HG03342 (cell line): Measurements from ENCODE around the gene TFG.
A peak's percentile ranks its signal among the peaks of the same experiment; 100 is the strongest.

Experiments
- ATAC-seq: cut with Tn5 transposase; IDR thresholded peaks from one replicate; pipeline ENCODE4 v1.9.1; 2021; ENCODE audit warnings: mild to moderate bottlenecking, moderate library complexity; ENCODE audit not compliant: unreplicated experiment

TFG gene

DNA sequence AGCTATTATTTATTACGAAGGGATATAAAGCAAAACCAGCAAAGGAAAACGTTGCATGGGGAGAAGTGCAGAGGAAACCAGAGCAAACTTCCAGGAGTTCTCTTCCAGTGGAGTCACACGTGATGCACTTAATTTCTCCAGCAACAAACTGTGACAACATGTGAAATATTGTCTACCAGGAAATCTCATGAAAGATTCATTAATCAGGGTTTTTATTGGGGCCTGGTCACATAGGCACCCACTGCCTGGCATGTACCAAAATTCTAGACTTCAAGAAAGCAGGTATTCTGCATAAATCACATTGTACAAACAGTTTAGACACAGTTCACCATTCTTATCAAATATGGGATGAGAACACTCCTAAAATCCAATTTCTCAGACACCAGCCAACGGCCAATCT lies 5.4 kb upstream of the TFG start:
- no peak for ATAC-seq

- no peak for ATAC-seq
Measured at GRCh38 chr3:100706365-100706764, 2.9 kb upstream of the TFG start.

GRCh38 chr3:100708644-100708988 lies 678 bp upstream of the TFG start:
- no peak for ATAC-seq

DNA sequence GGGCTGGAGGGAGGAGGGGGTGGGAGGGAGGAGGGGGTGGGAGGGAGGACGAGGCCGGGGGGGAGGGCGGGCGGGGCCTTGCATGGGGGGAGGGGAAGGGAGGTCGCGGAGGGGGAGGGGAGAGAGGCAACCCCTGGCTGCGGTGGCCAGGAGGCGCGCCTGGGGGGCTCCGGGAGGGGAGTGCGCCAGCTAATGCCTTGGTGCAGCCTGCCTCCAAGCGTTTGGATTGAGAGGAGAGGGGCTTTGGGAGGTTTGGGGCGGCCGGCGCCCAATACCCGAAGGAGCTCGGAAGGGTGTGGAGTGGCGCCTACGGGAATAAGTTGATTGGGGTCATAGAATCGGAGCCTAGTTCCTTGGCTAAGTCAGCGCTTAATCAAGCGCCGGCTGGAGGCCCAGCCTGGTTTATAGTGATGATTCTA lies 557 bp downstream of the TFG start:
- no peak for ATAC-seq

DNA sequence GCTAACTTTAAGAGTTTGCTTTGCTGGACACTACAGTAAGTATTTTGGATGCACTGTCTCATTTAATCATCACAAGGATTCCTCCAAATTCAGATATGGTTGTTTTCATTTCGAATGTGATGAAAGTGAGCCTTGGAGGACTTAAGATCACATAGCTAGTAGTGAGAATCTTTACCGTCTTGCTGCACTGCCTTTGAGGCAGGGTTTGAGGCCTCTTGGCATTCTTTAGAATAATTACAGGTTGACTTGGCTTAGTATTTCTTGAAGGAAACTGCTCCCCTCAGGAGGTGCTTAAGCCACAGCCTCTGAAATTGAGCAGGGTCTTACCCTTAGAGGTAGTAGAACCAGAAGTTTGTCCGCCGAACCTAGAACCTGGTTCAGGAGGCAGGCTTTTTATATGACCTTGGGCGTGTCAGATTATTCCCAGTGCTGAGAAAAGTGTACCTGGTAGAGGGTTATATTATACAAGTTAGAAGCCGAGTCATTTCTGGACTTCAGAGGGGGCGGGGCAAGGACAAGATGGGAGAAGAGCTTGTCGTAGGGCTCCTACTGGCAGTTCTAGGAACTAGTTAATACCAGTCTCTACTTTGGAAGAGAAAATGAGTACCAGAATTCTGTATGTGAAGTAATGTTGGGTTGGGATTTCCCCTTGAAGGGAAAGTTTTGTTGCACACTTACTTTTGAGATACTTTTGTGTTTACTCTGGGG lies 1.1 kb downstream of the TFG start:
- peak; percentile 54 for ATAC-seq

GRCh38 chr3:100715176-100715575 lies 5.9 kb downstream of the TFG start:
- no peak for ATAC-seq

DNA sequence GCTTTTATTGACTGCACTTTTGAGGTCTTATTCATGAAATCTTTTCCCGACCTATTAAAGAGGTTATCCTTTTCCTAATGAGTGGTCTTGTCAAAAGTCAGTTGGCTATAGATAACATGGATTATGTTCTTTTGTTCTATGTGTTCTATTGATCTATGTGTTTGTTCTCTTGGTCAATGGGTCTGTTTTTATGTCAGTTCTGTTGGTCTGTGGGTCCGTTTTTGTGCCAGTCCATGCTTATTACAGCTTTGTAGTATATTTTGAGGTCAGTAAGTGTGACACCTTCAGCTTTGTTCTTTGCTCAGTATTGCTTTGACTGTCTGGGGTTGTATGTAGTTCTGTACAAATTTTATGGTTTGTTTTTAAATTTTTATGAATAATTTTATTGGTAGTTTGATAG lies 7.8 kb downstream of the TFG start:
- ATAC-seq: no peak

GRCh38 chr3:100717637-100718487 lies 8.6 kb downstream of the TFG start:
- no peak for ATAC-seq

GRCh38 chr3:100719136-100719535 lies 9.8 kb downstream of the TFG start:
- ATAC-seq: no peak

DNA sequence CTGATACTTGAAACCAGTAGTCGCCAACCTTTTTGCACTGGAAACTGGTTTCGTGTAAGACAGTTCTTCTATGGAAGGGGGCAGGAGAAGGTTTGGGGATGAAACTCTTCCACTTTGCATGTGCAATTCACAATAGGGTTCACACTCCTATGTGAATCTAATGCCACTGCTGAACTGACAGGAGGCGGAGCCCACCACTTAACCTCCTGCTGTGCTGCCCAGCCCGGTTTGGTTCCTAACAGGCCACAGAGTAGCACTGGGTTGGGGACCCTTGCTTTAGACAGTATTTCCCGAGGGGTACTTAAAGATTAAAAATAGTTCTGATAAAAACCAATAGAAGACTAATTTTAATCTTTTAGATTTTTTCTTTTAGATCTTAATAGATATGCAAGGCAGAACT lies 11.1 kb downstream of the TFG start:
- ATAC-seq: no peak

GRCh38 chr3:100725935-100726513 lies 16.7 kb downstream of the TFG start:
- no peak for ATAC-seq

GRCh38 chr3:100726706-100727105 lies 17.4 kb downstream of the TFG start:
- ATAC-seq: no peak

DNA sequence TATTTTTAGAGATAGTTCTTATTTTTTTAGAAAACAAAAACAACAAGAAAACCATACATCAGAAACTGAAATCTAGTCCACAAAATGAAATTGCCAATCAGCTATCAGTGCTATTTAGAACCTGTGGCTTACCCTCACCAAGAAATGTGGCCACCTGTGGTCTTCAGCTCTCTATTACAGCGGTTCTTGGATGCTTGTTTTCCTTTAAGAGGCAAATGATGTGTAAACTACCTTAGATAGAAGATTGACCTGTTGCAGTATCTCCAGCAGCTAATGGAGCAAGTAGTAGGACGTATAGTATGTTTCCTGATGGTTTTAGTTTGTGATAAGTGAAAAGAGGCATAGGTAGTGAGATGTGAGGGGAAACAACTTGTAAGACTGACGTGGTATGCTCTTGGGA lies 21.2 kb downstream of the TFG start:
- no peak for ATAC-seq

DNA sequence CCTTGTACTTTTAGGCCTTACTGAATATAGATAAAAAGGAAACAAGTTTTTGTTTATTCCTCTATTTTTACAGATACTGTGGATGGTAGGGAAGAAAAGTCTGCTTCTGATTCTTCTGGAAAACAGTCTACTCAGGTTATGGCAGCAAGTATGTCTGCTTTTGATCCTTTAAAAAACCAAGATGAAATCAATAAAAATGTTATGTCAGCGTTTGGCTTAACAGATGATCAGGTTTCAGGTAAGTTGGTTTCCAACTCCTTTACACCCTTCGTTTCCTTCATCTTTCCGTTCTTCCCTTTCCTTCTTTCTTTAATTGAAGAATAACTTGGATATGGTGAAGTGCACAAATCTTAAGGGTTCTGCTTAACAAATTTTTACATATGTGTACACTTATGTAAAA lies 23.1 kb downstream of the TFG start:
- ATAC-seq: no peak

DNA sequence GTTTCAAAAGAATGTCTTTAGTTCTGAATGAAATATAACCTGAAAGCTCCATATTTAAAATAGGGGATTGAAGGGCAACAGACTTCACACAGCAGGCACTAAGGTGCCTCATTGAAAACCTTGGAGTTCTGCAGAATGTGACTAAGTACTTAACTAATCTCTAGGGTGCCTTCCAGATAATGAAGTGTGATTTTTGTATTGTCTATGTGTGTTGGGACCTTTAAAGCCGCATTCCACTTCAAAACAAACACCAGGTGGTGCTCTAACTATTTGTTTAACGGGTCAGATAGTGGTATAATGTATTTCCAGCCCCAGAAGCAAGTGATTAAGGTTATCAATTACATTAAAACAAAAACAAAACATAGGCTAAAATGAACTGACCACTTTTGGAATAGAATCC lies 28.0 kb downstream of the TFG start:
- no peak for ATAC-seq

GRCh38 chr3:100740207-100740606 lies 30.9 kb downstream of the TFG start:
- no peak for ATAC-seq

GRCh38 chr3:100743535-100743934 lies 34.2 kb downstream of the TFG start:
- no peak for ATAC-seq

DNA sequence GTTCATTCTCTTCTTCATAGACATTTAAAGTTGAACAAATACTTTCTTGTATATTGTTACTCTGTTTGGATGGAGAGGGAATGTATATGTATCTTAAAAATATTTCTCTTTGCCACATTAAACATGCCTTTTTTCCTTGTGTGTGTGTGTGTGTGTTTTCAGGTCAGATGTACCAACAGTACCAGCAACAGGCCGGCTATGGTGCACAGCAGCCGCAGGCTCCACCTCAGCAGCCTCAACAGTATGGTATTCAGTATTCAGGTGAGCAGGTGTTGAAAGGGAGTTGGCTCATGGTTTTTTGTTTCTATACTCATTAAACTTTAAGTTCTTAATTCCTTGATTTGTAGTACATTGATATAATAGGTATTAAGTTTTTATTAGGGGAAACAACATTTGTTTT lies 35.4 kb downstream of the TFG start:
- ATAC-seq: no peak

DNA sequence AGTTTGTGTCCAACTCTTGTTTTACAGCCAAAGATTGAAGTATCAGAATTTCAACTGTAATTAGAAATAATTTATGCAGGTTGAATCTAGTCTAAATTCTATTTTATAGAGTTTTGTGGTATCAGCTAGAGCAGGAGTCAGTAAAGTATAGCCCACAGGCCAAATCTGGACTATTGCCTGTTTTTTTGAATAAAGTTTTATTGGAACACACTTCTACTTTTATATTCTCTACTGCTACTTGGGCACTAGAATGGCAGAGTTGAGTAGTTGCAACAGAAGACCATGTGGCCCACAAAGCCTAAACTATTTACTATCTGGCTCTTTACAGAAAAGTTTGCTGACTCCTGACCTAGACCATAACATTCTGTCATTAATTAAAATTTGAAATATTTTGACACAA lies 36.3 kb downstream of the TFG start:
- no peak for ATAC-seq

DNA sequence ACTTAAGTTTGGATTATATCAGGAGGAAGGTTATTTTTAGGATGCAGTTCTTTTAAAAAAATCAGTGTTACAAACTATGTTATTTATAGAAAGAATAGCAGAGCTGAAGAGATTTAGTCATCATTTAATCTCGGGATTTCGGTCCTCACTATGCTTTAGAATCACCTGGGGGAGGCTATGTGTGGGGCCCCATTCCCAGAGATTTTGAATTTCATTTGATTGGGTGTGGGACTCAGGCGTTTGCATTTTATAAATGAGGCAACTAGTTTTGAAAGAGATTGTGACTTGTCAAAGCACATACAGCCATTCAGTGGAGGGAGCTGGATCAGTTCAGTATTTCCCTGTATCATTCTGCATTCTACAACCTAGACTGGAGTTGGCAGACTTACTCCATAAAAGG lies 36.8 kb downstream of the TFG start:
- ATAC-seq: no peak

GRCh38 chr3:100748220-100748619 lies 38.9 kb downstream of the TFG start:
- no peak for ATAC-seq

- no peak for ATAC-seq
Measured at GRCh38 chr3:100748967-100749366, 39.7 kb downstream of the TFG start.
